ENCODE measurements around the gene CBLB. TPM values are rescaled to one million over a fixed set of nuclear protein-coding genes. Genes with fewer than 3 reads are reported as not detected.

CBLB gene
- total RNA-seq, 1 donor from 2014 or later, result 46.7 TPM

GRCh38 chr3:105676621-105677300 lies 192.1 kb downstream of the CBLB start:
- H3K27me3 ChIP-seq (ENCODE audit: low read depth), result no peaks in the 10 kb centered on the region
- H3K9me3 ChIP-seq (replicated peaks), result no peaks in the 10 kb centered on the region
- H3K4me3 ChIP-seq, result no peak overlapping the region
- intact Hi-C loops (cut with micrococcal nuclease), result no loop called here
- H3K36me3 ChIP-seq, result peaks cover 77% of the 10 kb centered on the region
- no peak for TF ChIP-seq CTCF (IDR thresholded peaks at IDR 0.05; ENCODE audit: borderline replicate concordance)
- no peak for DNase-seq
- peaks cover 53% of the 10 kb centered on the region for H3K4me1 ChIP-seq
- peak overlapping the region; percentile 16 for H3K27ac ChIP-seq (replicated peaks)

- no peak for TF ChIP-seq CTCF (IDR thresholded peaks at IDR 0.05; ENCODE audit: borderline replicate concordance)
- Histone ChIP-seq H3K27ac (replicated peaks) (peak overlapping the region; percentile 68), H3K4me1 (peaks cover 54% of the 10 kb centered on the region), H3K4me3 (no peak overlapping the region), H3K36me3 (peaks cover 73% of the 10 kb centered on the region), H3K9me3 (replicated peaks) (no peaks in the 10 kb centered on the region), H3K27me3 (ENCODE audit: low read depth) (no peaks in the 10 kb centered on the region)
- no peak for DNase-seq
- intact Hi-C loops (cut with micrococcal nuclease), result no loop called here
Measured at GRCh38 chr3:105674437-105675065, 194.3 kb downstream of the CBLB start.

GRCh38 chr3:105672996-105673395 lies 195.8 kb downstream of the CBLB start:
- Histone ChIP-seq H3K4me1 (peaks cover 47% of the 10 kb centered on the region), H3K9me3 (replicated peaks) (no peaks in the 10 kb centered on the region), H3K4me3 (no peak overlapping the region), H3K27me3 (ENCODE audit: low read depth) (no peaks in the 10 kb centered on the region), H3K36me3 (peaks cover 73% of the 10 kb centered on the region), H3K27ac (replicated peaks) (no peak overlapping the region)
- intact Hi-C loops (cut with micrococcal nuclease), result no loop called here
- no peak for TF ChIP-seq CTCF (IDR thresholded peaks at IDR 0.05; ENCODE audit: borderline replicate concordance)
- no peak for DNase-seq

GRCh38 chr3:105662306-105662705 lies 206.5 kb downstream of the CBLB start:
- Histone ChIP-seq H3K4me1 (peaks cover 31% of the 10 kb centered on the region), H3K9me3 (replicated peaks) (no peaks in the 10 kb centered on the region), H3K4me3 (no peak overlapping the region), H3K36me3 (peaks cover 87% of the 10 kb centered on the region), H3K27ac (replicated peaks) (peak overlapping the region; percentile 34), H3K27me3 (ENCODE audit: low read depth) (no peaks in the 10 kb centered on the region)
- no peak for DNase-seq
- intact Hi-C loops (cut with micrococcal nuclease), result no loop called here
- TF ChIP-seq CTCF (IDR thresholded peaks at IDR 0.05; ENCODE audit: borderline replicate concordance), result no peak

- no peaks in the 10 kb centered on the region for H3K9me3 ChIP-seq (replicated peaks)
- no peak overlapping the region for H3K27ac ChIP-seq (replicated peaks)
- no peaks in the 10 kb centered on the region for H3K27me3 ChIP-seq (ENCODE audit: low read depth)
- peaks cover 81% of the 10 kb centered on the region for H3K36me3 ChIP-seq
- no peak for DNase-seq
- intact Hi-C loops (cut with micrococcal nuclease), result no loop called here
- H3K4me3 ChIP-seq, result no peak overlapping the region
- H3K4me1 ChIP-seq, result peaks cover 39% of the 10 kb centered on the region
- no peak for TF ChIP-seq CTCF (IDR thresholded peaks at IDR 0.05; ENCODE audit: borderline replicate concordance)
Measured at GRCh38 chr3:105661461-105661860, 207.4 kb downstream of the CBLB start.
